Liver (tissue), 9 donors: Measurements from ENCODE around the gene NSUN2. TPM values are rescaled to one million over a fixed set of nuclear protein-coding genes. Genes with fewer than 3 reads are reported as not detected.

ENCODE experiments used
- DNase-seq: peaks from one replicate; pipeline ENCODE4 v3.0.0-alpha.2; 2017; ENCODE audit warnings: low spot score
- H3K27ac ChIP-seq, 2 donors: one replicate each; pipeline ENCODE4 v1.7.0; 2013; ENCODE audit warnings: inconsistent platforms in 2 of 2, low read length in 2 of 2, control low read depth in 1 of 2, low read depth in 1 of 2, mild to moderate bottlenecking in 1 of 2
- H3K27me3 ChIP-seq, 4 donors: one replicate each; pipeline versions ENCODE4 v1.6.1 to v1.7.0; 2013; ENCODE audit warnings: low read length in 3 of 4, inconsistent platforms in 1 of 4, mild to moderate bottlenecking in 1 of 4, moderate library complexity in 1 of 4; ENCODE audit not compliant: control insufficient read depth in 4 of 4, insufficient read depth in 4 of 4
- H3K36me3 ChIP-seq, 4 donors: one replicate each; pipeline versions ENCODE4 v1.6.1 to v1.7.0; 2013; ENCODE audit warnings: low read length in 3 of 4, mild to moderate bottlenecking in 3 of 4, low read depth in 1 of 4, moderate library complexity in 1 of 4; ENCODE audit not compliant: control insufficient read depth in 4 of 4, insufficient read depth in 3 of 4
- H3K4me1 ChIP-seq, 4 donors: one replicate each; pipeline versions ENCODE4 v1.6.1 to v1.7.0; 2013; ENCODE audit warnings: low read length in 3 of 4, mild to moderate bottlenecking in 3 of 4, moderate library complexity in 1 of 4; ENCODE audit not compliant: control insufficient read depth in 4 of 4, insufficient read depth in 4 of 4
- H3K4me3 ChIP-seq, 3 donors: one replicate each; pipeline versions ENCODE4 v1.6.1 to v1.7.0; 2013; ENCODE audit warnings: low read length in 3 of 3, control low read depth in 1 of 3, low read depth in 1 of 3, mild to moderate bottlenecking in 1 of 3
- H3K9ac ChIP-seq, 2 donors: one replicate each; pipeline ENCODE4 v1.7.0; 2013; ENCODE audit warnings: low read length in 2 of 2, mild to moderate bottlenecking in 2 of 2, moderate library complexity in 2 of 2, control low read depth in 1 of 2, low read depth in 1 of 2
- H3K9me3 ChIP-seq, 4 donors: one replicate each; pipeline versions ENCODE4 v1.6.1 to v1.7.0; 2013; ENCODE audit warnings: low read length in 3 of 4; ENCODE audit not compliant: control insufficient read depth in 4 of 4
- ATF3 ChIP-seq: IDR thresholded peaks from 2 replicates; pipeline ENCODE4 v1.6.1; 2016; ENCODE audit warnings: antibody characterized with exemption
- CTCF ChIP-seq: fragments of 150-350 bp; IDR thresholded peaks from 2 replicates; pipeline ENCODE4 v1.5.1; 2017; ENCODE audit warnings: improper control_type of control experiment, low read depth, low read length; ENCODE audit not compliant: missing input control
- EGR1 ChIP-seq, 2 donors: IDR thresholded peaks; 2 replicates each; pipeline ENCODE4 v1.6.1; 2016 to 2018; ENCODE audit warnings: antibody characterized with exemption in 2 of 2, low read depth in 2 of 2
- FOXA1 ChIP-seq: IDR thresholded peaks from 2 replicates; pipeline ENCODE4 v1.6.1; 2016; ENCODE audit warnings: antibody characterized with exemption
- FOXA2 ChIP-seq: IDR thresholded peaks from 2 replicates; pipeline ENCODE4 v1.6.1; 2016; ENCODE audit warnings: antibody characterized with exemption
- GABPA ChIP-seq, 2 donors: IDR thresholded peaks in 1 of 2; conservative IDR thresholded peaks in 1 of 2; 2 replicates each; pipeline ENCODE4 v1.6.1; 2016; ENCODE audit warnings: antibody characterized with exemption in 2 of 2, mild to moderate bottlenecking in 1 of 2, moderate library complexity in 1 of 2
- HNF4A ChIP-seq, 2 donors: conservative IDR thresholded peaks; 2 replicates each; pipeline ENCODE4 v1.6.1; 2016; ENCODE audit warnings: antibody characterized with exemption in 2 of 2, mild to moderate bottlenecking in 2 of 2
- HNF4G ChIP-seq: IDR thresholded peaks from 2 replicates; pipeline ENCODE4 v1.6.1; 2016; ENCODE audit warnings: antibody characterized with exemption
- JUND ChIP-seq, 2 donors: IDR thresholded peaks; 2 replicates each; pipeline ENCODE4 v1.6.1; 2016; ENCODE audit warnings: antibody characterized with exemption in 2 of 2
- MAX ChIP-seq: IDR thresholded peaks from 2 replicates; pipeline ENCODE4 v1.6.1; 2016; ENCODE audit warnings: antibody characterized with exemption
- NR2F2 ChIP-seq: IDR thresholded peaks from 2 replicates; pipeline ENCODE4 v1.6.1; 2016; ENCODE audit warnings: antibody characterized with exemption
- RAD21 ChIP-seq, 2 donors: IDR thresholded peaks; 2 replicates each; pipeline ENCODE4 v1.6.1; 2016; ENCODE audit warnings: antibody characterized with exemption in 2 of 2, mild to moderate bottlenecking in 2 of 2
- REST ChIP-seq: IDR thresholded peaks from 2 replicates; pipeline ENCODE4 v1.6.1; 2016; ENCODE audit warnings: antibody characterized with exemption, mild to moderate bottlenecking
- RXRA ChIP-seq, 2 donors: IDR thresholded peaks; 2 replicates each; pipeline ENCODE4 v1.6.1; 2017 to 2018; ENCODE audit warnings: antibody characterized with exemption in 2 of 2, mild to moderate bottlenecking in 1 of 2
- SP1 ChIP-seq: IDR thresholded peaks from 2 replicates; pipeline ENCODE4 v1.6.1; 2018; ENCODE audit warnings: antibody characterized with exemption, mild to moderate bottlenecking
- TAF1 ChIP-seq: conservative IDR thresholded peaks from 2 replicates; pipeline ENCODE4 v1.6.1; 2016; ENCODE audit warnings: antibody characterized with exemption, mild to moderate bottlenecking
- YY1 ChIP-seq: IDR thresholded peaks from 2 replicates; pipeline ENCODE4 v1.6.1; 2016; ENCODE audit warnings: antibody characterized with exemption, mild to moderate bottlenecking
- ZBTB33 ChIP-seq: IDR thresholded peaks from 2 replicates; pipeline ENCODE4 v1.6.1; 2016; ENCODE audit warnings: antibody characterized with exemption
- WGBS: extraction: QIAGEN DNeasy Blood & Tissue Kit; methylation state at CpG from one replicate; pipeline ENCODE4 v1.1.7; 2013; 5-methylcytosine and 5-hydroxymethylcytosine counted together
- polyA plus RNA-seq, 2 donors: library from polyadenylated mRNA; stranded (reverse) in 1 of 2; unstranded in 1 of 2; fragments of 200-250 nt in 1 of 2; fragments of >200 nt in 1 of 2; fragmentation: Nextera tagmentation in 1 of 2; extraction: Ambion mirVana in 1 of 2; gene quantifications; one replicate each; pipeline versions ENCODE4 v1.2.1 to v1.2.3, GENCODE V29; 2013 to 2015
- total RNA-seq, 2 donors: library from RNA; depleted of rRNA; stranded (reverse); fragments of >200 nt; gene quantifications; one replicate each; pipeline ENCODE4 v1.2.3, GENCODE V29; 2014
- donor health status: healthy.
- donor health status: healthy.
- donor health status: healthy.
- donor health status: healthy.
- donor health status: healthy.

Gene NSUN2
- total and polyA plus RNA-seq, 4 donors, result 26.9 to 52.2 (median 28.1) TPM

- no peak for DNase-seq
- peaks cover 12 to 76% (median 44%) of the 10 kb centered on the region in 4 donors for H3K4me1 ChIP-seq
Measured at GRCh38 chr5:6592601-6593000, 40.2 kb downstream of the NSUN2 start.

More at GRCh38 chr5:6592601-6593000, 40.2 kb downstream of the NSUN2 start:
- Histone ChIP-seq H3K27me3 (no peaks in the 10 kb centered on the region), H3K36me3 (no peaks in the 10 kb centered on the region), H3K4me3 (no peak overlapping the region), H3K9me3 (no peaks in the 10 kb centered on the region), H3K27ac (peak overlapping the region; percentile 92 to 96), H3K9ac (peak overlapping the region in 1 of 2 donors; percentile 2)
- TF ChIP-seq HNF4A (conservative IDR thresholded peaks at IDR 0.05), result peak in 1 of 2 donors; percentile 72
- no peak for TF ChIP-seq FOXA1
- TF ChIP-seq JUND (IDR thresholded peaks at IDR 0.05), result peak in 1 of 2 donors; percentile 40
- no peak for TF ChIP-seq CTCF
- TF ChIP-seq RXRA (IDR thresholded peaks at IDR 0.05), result peak; percentile 78 to 85
- TF ChIP-seq REST, result peak; percentile 19
- no peak for TF ChIP-seq EGR1 (IDR thresholded peaks at IDR 0.05; ENCODE audit: low read depth in 2 of 2)
- TF ChIP-seq FOXA2, result no peak
- TF ChIP-seq NR2F2, result no peak
- TF ChIP-seq TAF1, result no peak
- no peak for TF ChIP-seq GABPA (IDR thresholded peaks at IDR 0.05 in 1 of 2, conservative IDR thresholded peaks at IDR 0.05 in 1 of 2)
- peak; percentile 63 for TF ChIP-seq SP1
- TF ChIP-seq ZBTB33, result no peak
- peak; percentile 45 for TF ChIP-seq ATF3
- TF ChIP-seq RAD21 (IDR thresholded peaks at IDR 0.05), result peak in 1 of 2 donors; percentile 44
- peak; percentile 66 for TF ChIP-seq MAX
- TF ChIP-seq HNF4G, result peak; percentile 19
- peak; percentile 39 for TF ChIP-seq YY1
- 24% methylated on average over 3 of the region's 3 CpGs for WGBS
